K562 (cell line): ENCODE data around the gene METTL3. TPM values are rescaled to one million over a fixed set of nuclear protein-coding genes. Genes with fewer than 3 reads are reported as not detected.
A peak's percentile ranks its signal among the peaks of the same experiment; 100 is the strongest.

Experiments
- BCOR ChIP-seq: fragments of 450-650 bp; IDR thresholded peaks from 2 replicates; pipeline ENCODE4 v1.6.1; 2016
- BRD9 ChIP-seq: fragments of 450-650 bp; IDR thresholded peaks from 2 replicates; pipeline ENCODE4 v1.6.1; 2018; ENCODE audit warnings: low read depth; ENCODE audit not compliant: partially characterized antibody
- ELF1 ChIP-seq: fragments of 200-800 bp; sonication (Bioruptor generic); IDR thresholded peaks from 2 replicates; pipeline ENCODE4 v1.6.1; 2016; ENCODE audit warnings: missing genetic modification characterization, missing compliant biosample characterization
- HNRNPL ChIP-seq: fragments of 200-400 bp; formaldehyde crosslinking; IDR thresholded peaks from 2 replicates; pipeline ENCODE4 v1.6.1; 2017; ENCODE audit warnings: low read depth, mild to moderate bottlenecking, low read length
- ILF3 ChIP-seq: fragments of 450-650 bp; IDR thresholded peaks from 2 replicates; pipeline ENCODE4 v1.6.1; 2018; ENCODE audit warnings: antibody characterized with exemption, mild to moderate bottlenecking, moderate library complexity, borderline replicate concordance
- KLF10 ChIP-seq: fragments of 250-450 bp; sonication (Bioruptor Pico); IDR thresholded peaks from 2 replicates; pipeline ENCODE4 v1.6.1; 2021; ENCODE audit warnings: matching md5 sums
- KLF6 ChIP-seq: fragments of 250-450 bp; sonication (Bioruptor Pico); IDR thresholded peaks from 2 replicates; pipeline ENCODE4 v1.4.0; 2020; ENCODE audit warnings: mild to moderate bottlenecking, moderate library complexity, borderline replicate concordance
- NCOA4 ChIP-seq: fragments of 450-650 bp; IDR thresholded peaks from 2 replicates; pipeline ENCODE4 v1.6.1; 2018; ENCODE audit warnings: mild to moderate bottlenecking; ENCODE audit not compliant: partially characterized antibody
- NFIX ChIP-seq: fragments of 250-450 bp; sonication (Bioruptor Pico); IDR thresholded peaks from 2 replicates; pipeline ENCODE4 v1.4.0; 2020; ENCODE audit warnings: low read depth, mild to moderate bottlenecking, moderate library complexity
- NR2C2 ChIP-seq, 2 experiments: fragments of 200-800 bp in 1 of 2; sonication (Bioruptor generic) in 1 of 2; sonication (generic) in 1 of 2; formaldehyde crosslinking in 1 of 2; IDR thresholded peaks; 2 replicates each; pipeline versions ENCODE4 v1.6.1 to v1.8.0; 2016 to 2022; ENCODE audit warnings: mild to moderate bottlenecking in 1 of 2, missing compliant biosample characterization in 1 of 2, missing genetic modification characterization in 1 of 2, missing genetic modification reagents in 1 of 2
- PHF20 ChIP-seq: fragments of 450-650 bp; IDR thresholded peaks from 2 replicates; pipeline ENCODE4 v1.6.1; 2018; ENCODE audit not compliant: partially characterized antibody
- PRPF4 ChIP-seq: fragments of 200-400 bp; formaldehyde crosslinking; IDR thresholded peaks from one replicate; pipeline ENCODE4 v1.6.1; 2017; ENCODE audit warnings: low read length, low read depth, mild to moderate bottlenecking; ENCODE audit not compliant: insufficient read depth, poor library complexity, severe bottlenecking
- RFX7 ChIP-seq: fragments of 250-450 bp; sonication (Bioruptor Pico); IDR thresholded peaks from 2 replicates; pipeline ENCODE4 v1.5.1; 2021; ENCODE audit warnings: mild to moderate bottlenecking
- RNF2 ChIP-seq: sonication (generic); IDR thresholded peaks from 2 replicates; pipeline ENCODE4 v1.6.1; 2016
- SMARCA4 ChIP-seq: fragments of 450-650 bp; IDR thresholded peaks from 2 replicates; pipeline ENCODE4 v1.6.1; 2016
- TEAD4 ChIP-seq, 2 experiments: sonication (generic) in 1 of 2; formaldehyde crosslinking in 1 of 2; IDR thresholded peaks; 2 replicates each; pipeline versions ENCODE4 v1.6.1 to v1.8.0; 2012 to 2022; ENCODE audit warnings: borderline replicate concordance in 1 of 2, inconsistent platforms in 1 of 2, low read length in 1 of 2, mild to moderate bottlenecking in 1 of 2, missing genetic modification reagents in 1 of 2
- TFAM ChIP-seq: fragments of 250-450 bp; sonication (Bioruptor Pico); conservative IDR thresholded peaks from 2 replicates; pipeline ENCODE4 v1.5.0; 2021; ENCODE audit warnings: mild to moderate bottlenecking, moderate library complexity
- ZKSCAN1 ChIP-seq: fragments of 150-350 bp; IDR thresholded peaks from 2 replicates; pipeline ENCODE4 v1.6.1; 2016; ENCODE audit warnings: low read depth, low read length
- ZNF121 ChIP-seq: sonication (generic); formaldehyde crosslinking; conservative IDR thresholded peaks from 2 replicates; pipeline ENCODE4 v1.8.0; 2022; ENCODE audit warnings: missing genetic modification reagents
- polyA plus RNA-seq, 8 experiments: library from polyadenylated mRNA; depleted of rRNA in 4 of 8; stranded (reverse) in 5 of 8; unstranded in 3 of 8; fragments of >200 nt; fragmentation: Nextera tagmentation in 2 of 8; fragmentation: Illumina TruSeq in 1 of 8; extraction: Ambion mirVana in 2 of 8; extraction: Trizol in 1 of 8; gene quantifications; 2 replicates each; pipeline versions ENCODE4 v1.2.1 to v1.2.3, GENCODE V29; 2011 to 2014; ENCODE audit warnings: inconsistent platforms in 1 of 8, missing spikeins in 1 of 8
- total RNA-seq, 7 experiments: library from RNA; depleted of rRNA in 6 of 7; stranded (reverse); fragments of >200 nt in 6 of 7; fragmentation: Illumina TruSeq in 2 of 7; extraction: Trizol in 2 of 7; gene quantifications; 2 replicates each; pipeline versions ENCODE4 v1.2.1 to v1.2.3, GENCODE V29; 2011 to 2021; ENCODE audit warnings: low replicate concordance in 1 of 7
- TF ChIP-seq, protein P1 (sequence below), 3 experiments: fragments of 200-800 bp in 1 of 3; sonication (Bioruptor generic) in 1 of 3; sonication (generic) in 1 of 3; formaldehyde crosslinking in 1 of 3; IDR thresholded peaks; 2 replicates each; pipeline versions ENCODE4 v1.6.1 to v1.8.0; 2016 to 2022; ENCODE audit warnings: mild to moderate bottlenecking in 2 of 3, missing compliant biosample characterization in 2 of 3, missing genetic modification characterization in 2 of 3, missing genetic modification reagents in 1 of 3
- TF ChIP-seq, protein P2 (sequence below): sonication (generic); formaldehyde crosslinking; IDR thresholded peaks from 2 replicates; pipeline ENCODE4 v1.8.1; 2022; ENCODE audit warnings: missing genetic modification reagents
- TF ChIP-seq, protein P3 (sequence below): fragments of 450-650 bp; IDR thresholded peaks from 2 replicates; pipeline ENCODE4 v1.6.1; 2017; ENCODE audit warnings: mild to moderate bottlenecking, moderate library complexity
- TF ChIP-seq, protein P4 (sequence below): sonication (generic); formaldehyde crosslinking; IDR thresholded peaks from 2 replicates; pipeline ENCODE4 v1.4.0; 2020; ENCODE audit warnings: mild to moderate bottlenecking, missing genetic modification reagents

Gene METTL3
- total and polyA plus RNA-seq, 9 of the 15 experiments (the other 6 are each of a cell fraction or from before 2014, with no cell fraction given) = 42.1 to 151 (median 65.7) TPM

DNA sequence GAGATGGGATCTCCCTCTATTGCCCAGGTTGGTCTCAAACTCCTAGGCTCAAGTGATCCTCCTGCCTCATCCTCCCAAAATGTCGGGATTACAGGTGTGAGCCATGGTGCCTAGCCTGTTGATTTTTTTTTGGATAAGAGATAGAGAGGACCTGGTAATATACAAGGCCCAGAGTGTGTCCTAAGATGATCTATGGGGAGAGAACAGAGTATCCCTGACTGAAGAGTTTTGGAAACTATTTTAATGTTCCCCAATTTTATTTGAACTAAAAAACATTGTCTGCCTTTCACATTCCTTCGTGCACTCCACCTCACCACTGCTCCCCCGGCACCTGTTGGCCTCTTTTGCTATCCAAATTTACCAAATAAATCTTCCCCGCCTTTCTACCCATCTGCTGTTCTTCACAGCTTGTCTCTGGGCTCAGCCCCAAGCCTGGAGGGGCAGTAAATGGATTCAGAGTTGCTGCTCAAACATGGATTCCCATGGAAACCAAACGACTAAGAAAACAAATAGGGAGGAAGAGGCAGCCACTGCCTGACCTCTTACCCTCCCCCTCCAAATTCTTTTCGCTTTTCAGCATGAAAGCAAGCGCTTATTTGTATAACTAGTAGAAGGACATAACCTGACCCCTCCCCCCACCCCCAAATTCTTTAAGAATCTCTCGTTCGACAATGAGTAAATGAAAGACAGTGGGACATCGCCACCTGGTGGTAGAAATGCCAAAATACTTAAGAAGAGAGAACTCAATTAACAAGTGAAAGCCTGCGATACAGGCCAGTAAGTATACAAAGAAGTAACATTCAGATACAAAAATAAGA, 46.2 kb upstream of the METTL3 start (continued):
- TF ChIP-seq, protein P1, sequence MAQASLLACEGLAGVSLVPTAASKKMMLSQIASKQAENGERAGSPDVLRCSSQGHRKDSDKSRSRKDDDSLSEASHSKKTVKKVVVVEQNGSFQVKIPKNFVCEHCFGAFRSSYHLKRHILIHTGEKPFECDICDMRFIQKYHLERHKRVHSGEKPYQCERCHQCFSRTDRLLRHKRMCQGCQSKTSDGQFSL (CRISPR knock-in tag; IDR thresholded peaks at IDR 0.05) = no peak
- TF ChIP-seq, protein P1 (tag; IDR thresholded peaks at IDR 0.05) = no peak
- TF ChIP-seq BRD9 (peak; percentile 69), RFX7 (CRISPR knock-in tag) (no peak), NR2C2 (CRISPR knock-in tag; IDR thresholded peaks at IDR 0.05) (no peak), NR2C2 (tag; IDR thresholded peaks at IDR 0.05) (no peak), ZNF121 (no peak), KLF10 (CRISPR knock-in tag) (no peak), RNF2 (no peak), PHF20 (no peak), SMARCA4 (no peak), BCOR (peak; percentile 10; the same call in 1 of the 2 replicates), NCOA4 (no peak), ZKSCAN1 (no peak), PRPF4 (no peak), ILF3 (no peak), TEAD4 (IDR thresholded peaks at IDR 0.05; ENCODE audit: low read length) (peak; percentile 69), TEAD4 (CRISPR knock-in tag; IDR thresholded peaks at IDR 0.05; ENCODE audit: borderline replicate concordance) (no peak), HNRNPL (no peak), KLF6 (no peak), ELF1 (tag) (no peak), NFIX (no peak), TFAM (CRISPR knock-in tag) (no peak)
- TF ChIP-seq, protein P2, sequence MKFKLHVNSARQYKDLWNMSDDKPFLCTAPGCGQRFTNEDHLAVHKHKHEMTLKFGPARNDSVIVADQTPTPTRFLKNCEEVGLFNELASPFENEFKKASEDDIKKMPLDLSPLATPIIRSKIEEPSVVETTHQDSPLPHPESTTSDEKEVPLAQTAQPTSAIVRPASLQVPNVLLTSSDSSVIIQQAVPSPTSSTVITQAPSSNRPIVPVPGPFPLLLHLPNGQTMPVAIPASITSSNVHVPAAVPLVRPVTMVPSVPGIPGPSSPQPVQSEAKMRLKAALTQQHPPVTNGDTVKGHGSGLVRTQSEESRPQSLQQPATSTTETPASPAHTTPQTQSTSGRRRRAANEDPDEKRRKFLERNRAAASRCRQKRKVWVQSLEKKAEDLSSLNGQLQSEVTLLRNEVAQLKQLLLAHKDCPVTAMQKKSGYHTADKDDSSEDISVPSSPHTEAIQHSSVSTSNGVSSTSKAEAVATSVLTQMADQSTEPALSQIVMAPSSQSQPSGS (CRISPR knock-in tag) = no peak
- TF ChIP-seq, protein P3, sequence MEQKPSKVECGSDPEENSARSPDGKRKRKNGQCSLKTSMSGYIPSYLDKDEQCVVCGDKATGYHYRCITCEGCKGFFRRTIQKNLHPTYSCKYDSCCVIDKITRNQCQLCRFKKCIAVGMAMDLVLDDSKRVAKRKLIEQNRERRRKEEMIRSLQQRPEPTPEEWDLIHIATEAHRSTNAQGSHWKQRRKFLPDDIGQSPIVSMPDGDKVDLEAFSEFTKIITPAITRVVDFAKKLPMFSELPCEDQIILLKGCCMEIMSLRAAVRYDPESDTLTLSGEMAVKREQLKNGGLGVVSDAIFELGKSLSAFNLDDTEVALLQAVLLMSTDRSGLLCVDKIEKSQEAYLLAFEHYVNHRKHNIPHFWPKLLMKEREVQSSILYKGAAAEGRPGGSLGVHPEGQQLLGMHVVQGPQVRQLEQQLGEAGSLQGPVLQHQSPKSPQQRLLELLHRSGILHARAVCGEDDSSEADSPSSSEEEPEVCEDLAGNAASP = no peak
- TF ChIP-seq, protein P4, sequence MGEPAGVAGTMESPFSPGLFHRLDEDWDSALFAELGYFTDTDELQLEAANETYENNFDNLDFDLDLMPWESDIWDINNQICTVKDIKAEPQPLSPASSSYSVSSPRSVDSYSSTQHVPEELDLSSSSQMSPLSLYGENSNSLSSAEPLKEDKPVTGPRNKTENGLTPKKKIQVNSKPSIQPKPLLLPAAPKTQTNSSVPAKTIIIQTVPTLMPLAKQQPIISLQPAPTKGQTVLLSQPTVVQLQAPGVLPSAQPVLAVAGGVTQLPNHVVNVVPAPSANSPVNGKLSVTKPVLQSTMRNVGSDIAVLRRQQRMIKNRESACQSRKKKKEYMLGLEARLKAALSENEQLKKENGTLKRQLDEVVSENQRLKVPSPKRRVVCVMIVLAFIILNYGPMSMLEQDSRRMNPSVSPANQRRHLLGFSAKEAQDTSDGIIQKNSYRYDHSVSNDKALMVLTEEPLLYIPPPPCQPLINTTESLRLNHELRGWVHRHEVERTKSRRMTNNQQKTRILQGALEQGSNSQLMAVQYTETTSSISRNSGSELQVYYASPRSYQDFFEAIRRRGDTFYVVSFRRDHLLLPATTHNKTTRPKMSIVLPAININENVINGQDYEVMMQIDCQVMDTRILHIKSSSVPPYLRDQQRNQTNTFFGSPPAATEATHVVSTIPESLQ (CRISPR knock-in tag) = no peak
